NCI-H510A (cell line): ENCODE measurements around the gene MCM5.
"Not testable (repeated sequence)": the region's sequence is repeated elsewhere in the genome, so short reads cannot be mapped to it uniquely, and the experiment has no call there.

Source experiments
- DNase-seq: peaks from one replicate; lab custom pipeline; 2025; lab: John Stamatoyannopoulos, UW

The MCM5 gene

GRCh38 chr22:35379146-35379993 lies 20.6 kb upstream of the MCM5 start:
- DNase-seq, result no peak

GRCh38 chr22:35380013-35380412 lies 19.9 kb upstream of the MCM5 start:
- DNase-seq, result no peak

- DNase-seq, result peak; percentile 61
Observed at GRCh38 chr22:35380537-35381423, 19.2 kb upstream of the MCM5 start, which contains the start of gene HMOX1. TSS of gene HMOX1 (plus strand) at chr22:35381096. CDS start at chr22:35381174, 78 bp downstream.

- DNase-seq, result no peak
Observed at GRCh38 chr22:35381424-35382009, 18.4 kb upstream of the MCM5 start.

GRCh38 chr22:35383679-35384071 lies 16.3 kb upstream of the MCM5 start:
- no peak for DNase-seq

- DNase-seq, result no peak
Observed at GRCh38 chr22:35384527-35384926, 15.4 kb upstream of the MCM5 start.

GRCh38 chr22:35384975-35385588 lies 14.9 kb upstream of the MCM5 start:
- no peak for DNase-seq

- DNase-seq, result no peak
Observed at GRCh38 chr22:35386670-35387288, 13.2 kb upstream of the MCM5 start.

GRCh38 chr22:35390933-35391332 lies 9.0 kb upstream of the MCM5 start:
- DNase-seq, result no peak

- DNase-seq, result no peak
Observed at GRCh38 chr22:35392357-35392756, 7.6 kb upstream of the MCM5 start.

GRCh38 chr22:35393116-35394010 lies 6.6 kb upstream of the MCM5 start:
- DNase-seq, result no peak

GRCh38 chr22:35394011-35394312 lies 6.0 kb upstream of the MCM5 start:
- no peak for DNase-seq

GRCh38 chr22:35394810-35395563 lies 5.0 kb upstream of the MCM5 start:
- DNase-seq, result no peak

- not testable (repeated sequence) for DNase-seq
Observed at GRCh38 chr22:35396622-35397021, 3.3 kb upstream of the MCM5 start.

- DNase-seq, result no peak
Observed at GRCh38 chr22:35397095-35397904, 2.6 kb upstream of the MCM5 start.

- DNase-seq, result no peak
Observed at GRCh38 chr22:35398591-35398973, 1.4 kb upstream of the MCM5 start.

- DNase-seq, result no peak
Observed at GRCh38 chr22:35399114-35399677, 744 bp upstream of the MCM5 start.

GRCh38 chr22:35400501-35400790 lies 506 bp downstream of the MCM5 start:
- DNase-seq, result no peak

- DNase-seq, result no peak
Observed at GRCh38 chr22:35401863-35402262, 1.9 kb downstream of the MCM5 start.
